GM23248 (cell line): ENCODE data around the gene SRF.

Experiments
- EZH2 ChIP-seq: fragments of 200-600 bp; sonication (generic); IDR thresholded peaks from 2 replicates; pipeline ENCODE4 v1.6.1; 2018; ENCODE audit warnings: antibody characterized with exemption, mild to moderate bottlenecking; ENCODE audit not compliant: insufficient read depth, poor library complexity, severe bottlenecking
- EZH2phosphoT487 ChIP-seq: fragments of 200-600 bp; sonication (generic); IDR thresholded peaks from 2 replicates; pipeline ENCODE4 v1.6.1; 2018; ENCODE audit warnings: antibody characterized with exemption, moderate library complexity, mild to moderate bottlenecking, low read depth; ENCODE audit not compliant: insufficient read depth

GRCh38 chr6:43178150-43178549 is 7.1 kb downstream of the SRF start:
- TF ChIP-seq EZH2 (no peak), EZH2phosphoT487 (no peak)
